ENCODE measurements around the gene ZNG1B. TPM values are rescaled to one million over a fixed set of nuclear protein-coding genes. Genes with fewer than 3 reads are reported as not detected.
"Not testable (repeated sequence)": the region's sequence is repeated elsewhere in the genome, so short reads cannot be mapped to it uniquely, and the experiment has no call there.

ZNG1B gene
- total RNA-seq, 1 donor = 26.4 TPM

DNA sequence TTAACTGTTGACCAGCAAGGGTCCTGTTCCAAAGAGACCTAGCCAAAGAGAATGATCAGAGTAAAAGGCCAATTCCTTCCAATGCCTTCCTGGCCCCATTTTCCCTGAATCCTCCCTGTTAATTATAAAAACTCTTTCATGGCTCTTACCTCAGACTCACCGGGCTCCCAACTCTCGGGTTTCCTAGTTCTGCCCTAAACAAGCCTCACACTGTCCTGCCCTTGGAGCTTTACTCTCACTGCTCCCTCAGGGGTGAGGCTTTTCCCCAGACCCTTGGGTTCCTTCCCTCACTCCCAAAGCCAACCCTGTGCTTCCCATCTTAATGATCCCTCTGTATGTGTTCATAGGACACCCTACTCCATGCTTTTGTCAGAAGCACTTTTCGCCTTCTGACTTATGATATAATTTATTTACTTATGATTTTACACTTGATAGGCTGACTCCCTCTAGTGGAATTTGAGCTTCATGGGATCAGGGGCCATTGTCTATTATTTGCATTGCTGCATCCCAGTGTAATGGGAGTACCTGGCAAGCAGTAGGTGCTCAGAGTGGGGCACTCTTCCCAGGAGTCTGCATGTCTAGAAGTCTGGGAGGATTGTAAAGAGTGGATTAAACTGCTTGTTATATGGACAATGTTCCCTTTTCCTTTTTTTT, 29.9 kb upstream of the ZNG1B start:
- no peaks in the 10 kb centered on the region for H3K36me3 ChIP-seq (ENCODE audit: insufficient read depth, low read length)
- no peaks in the 10 kb centered on the region for H4K20me1 ChIP-seq (ENCODE audit: insufficient read depth, low read length)
- H3K27me3 ChIP-seq (ENCODE audit: insufficient read depth, low read length) = peaks cover 24% of the 10 kb centered on the region
- no peak overlapping the region for H3K4me3 ChIP-seq (ENCODE audit: insufficient read depth, low read length)
- no peaks in the 10 kb centered on the region for H3K9me3 ChIP-seq (ENCODE audit: low read depth, low read length)
- no peaks in the 10 kb centered on the region for H3K79me2 ChIP-seq (ENCODE audit: insufficient read depth, low read length)
- TF ChIP-seq, protein P1, sequence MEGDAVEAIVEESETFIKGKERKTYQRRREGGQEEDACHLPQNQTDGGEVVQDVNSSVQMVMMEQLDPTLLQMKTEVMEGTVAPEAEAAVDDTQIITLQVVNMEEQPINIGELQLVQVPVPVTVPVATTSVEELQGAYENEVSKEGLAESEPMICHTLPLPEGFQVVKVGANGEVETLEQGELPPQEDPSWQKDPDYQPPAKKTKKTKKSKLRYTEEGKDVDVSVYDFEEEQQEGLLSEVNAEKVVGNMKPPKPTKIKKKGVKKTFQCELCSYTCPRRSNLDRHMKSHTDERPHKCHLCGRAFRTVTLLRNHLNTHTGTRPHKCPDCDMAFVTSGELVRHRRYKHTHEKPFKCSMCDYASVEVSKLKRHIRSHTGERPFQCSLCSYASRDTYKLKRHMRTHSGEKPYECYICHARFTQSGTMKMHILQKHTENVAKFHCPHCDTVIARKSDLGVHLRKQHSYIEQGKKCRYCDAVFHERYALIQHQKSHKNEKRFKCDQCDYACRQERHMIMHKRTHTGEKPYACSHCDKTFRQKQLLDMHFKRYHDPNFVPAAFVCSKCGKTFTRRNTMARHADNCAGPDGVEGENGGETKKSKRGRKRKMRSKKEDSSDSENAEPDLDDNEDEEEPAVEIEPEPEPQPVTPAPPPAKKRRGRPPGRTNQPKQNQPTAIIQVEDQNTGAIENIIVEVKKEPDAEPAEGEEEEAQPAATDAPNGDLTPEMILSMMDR (IDR thresholded peaks at IDR 0.05; ENCODE audit: extremely low read depth, low read depth, low read length) = peak; percentile 45
- no peaks in the 10 kb centered on the region for H3K4me1 ChIP-seq (ENCODE audit: insufficient read depth, low read length)
- H2AFZ ChIP-seq (ENCODE audit: low read length) = no peak overlapping the region
- H3K4me2 ChIP-seq (ENCODE audit: insufficient read depth, low read length) = no peak overlapping the region
- no peak overlapping the region for H3K27ac ChIP-seq (ENCODE audit: low read depth, low read length)
- DNase-seq (ENCODE audit: insufficient read length, low spot score, missing footprints) = peak; percentile 34

DNA sequence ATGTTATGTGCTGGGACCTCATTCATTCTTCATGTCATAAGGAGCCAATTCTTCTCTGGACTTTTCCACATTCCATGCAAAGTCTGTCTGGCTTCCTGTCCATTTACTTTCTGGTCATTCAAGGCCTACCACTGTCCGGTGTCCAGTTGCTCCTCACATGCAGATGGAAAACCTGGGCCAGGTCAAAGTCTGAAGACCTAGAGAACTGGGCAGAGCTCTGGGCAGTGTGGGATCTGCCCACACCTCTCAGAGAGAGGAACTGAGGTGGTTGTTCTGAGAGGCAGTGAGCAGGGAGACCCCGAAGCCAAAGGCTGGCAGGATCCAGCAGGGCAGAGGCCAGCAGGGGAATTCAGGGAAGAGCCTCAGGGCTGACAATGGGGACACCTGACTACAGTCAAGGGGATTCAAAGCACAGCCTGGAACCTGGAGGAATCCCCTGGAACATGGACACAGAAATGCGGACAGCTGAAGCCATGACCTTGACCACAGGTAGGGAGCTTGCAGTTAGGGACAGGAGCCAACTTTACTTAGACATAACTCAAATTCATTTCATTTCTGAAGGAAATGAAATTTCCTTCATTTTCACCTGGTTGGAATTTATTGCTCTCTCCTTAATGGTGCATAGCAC, 25.7 kb upstream of the ZNG1B start:
- not testable (repeated sequence) for H3K36me3 ChIP-seq (ENCODE audit: insufficient read depth, low read length); H2AFZ ChIP-seq (ENCODE audit: low read length); DNase-seq (ENCODE audit: insufficient read length, low spot score, missing footprints); H4K20me1 ChIP-seq (ENCODE audit: insufficient read depth, low read length); H3K27me3 ChIP-seq (ENCODE audit: insufficient read depth, low read length); H3K4me3 ChIP-seq (ENCODE audit: insufficient read depth, low read length); H3K9me3 ChIP-seq (ENCODE audit: low read depth, low read length); H3K4me2 ChIP-seq (ENCODE audit: insufficient read depth, low read length); H3K27ac ChIP-seq (ENCODE audit: low read depth, low read length); H3K4me1 ChIP-seq (ENCODE audit: insufficient read depth, low read length); H3K79me2 ChIP-seq (ENCODE audit: insufficient read depth, low read length)

DNA sequence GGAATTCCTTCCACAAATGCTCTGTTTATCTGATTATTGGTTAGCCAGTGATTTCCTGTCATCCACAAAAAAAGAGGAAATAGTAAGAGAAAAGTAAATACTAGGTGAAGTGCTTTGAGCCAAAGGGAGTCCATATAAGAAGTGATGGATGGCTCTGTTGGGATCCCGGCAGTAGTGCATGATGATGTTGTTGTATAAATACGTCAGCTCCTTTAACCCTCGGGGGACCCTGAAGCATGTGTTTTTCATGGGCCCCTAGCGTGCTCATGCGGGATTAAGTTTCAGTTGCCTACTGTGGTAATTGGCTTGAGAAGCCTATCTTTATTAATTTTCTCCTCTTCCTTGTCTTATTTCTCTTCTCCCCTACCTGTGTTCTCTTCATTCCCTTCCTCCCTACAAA, 24.7 kb upstream of the ZNG1B start:
- H4K20me1 ChIP-seq (ENCODE audit: insufficient read depth, low read length); H3K27me3 ChIP-seq (ENCODE audit: insufficient read depth, low read length); H3K79me2 ChIP-seq (ENCODE audit: insufficient read depth, low read length); H2AFZ ChIP-seq (ENCODE audit: low read length); H3K4me1 ChIP-seq (ENCODE audit: insufficient read depth, low read length); H3K4me2 ChIP-seq (ENCODE audit: insufficient read depth, low read length); H3K4me3 ChIP-seq (ENCODE audit: insufficient read depth, low read length); H3K9me3 ChIP-seq (ENCODE audit: low read depth, low read length); DNase-seq (ENCODE audit: insufficient read length, low spot score, missing footprints); H3K36me3 ChIP-seq (ENCODE audit: insufficient read depth, low read length); H3K27ac ChIP-seq (ENCODE audit: low read depth, low read length): not testable (repeated sequence)

DNA sequence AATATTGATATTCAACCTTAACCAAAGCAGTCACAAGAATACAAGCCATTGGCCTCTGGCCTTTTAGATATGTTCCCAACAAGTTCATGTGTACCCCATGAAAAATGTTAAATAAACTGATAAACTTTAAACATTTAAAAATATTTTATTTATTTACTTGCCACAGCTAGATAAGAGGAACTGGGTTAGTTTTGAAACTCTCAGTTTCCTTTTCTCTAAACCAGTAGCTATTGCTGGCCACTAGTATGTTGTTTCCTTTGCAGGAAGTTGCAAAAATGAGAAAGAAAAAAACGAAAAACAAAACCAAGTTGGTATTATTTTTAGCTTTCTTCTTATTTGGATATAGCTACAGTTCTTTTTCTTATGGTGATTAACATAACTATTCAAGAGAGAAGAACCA, 5.7 kb upstream of the ZNG1B start:
- not testable (repeated sequence) for H2AFZ ChIP-seq (ENCODE audit: low read length); H3K27me3 ChIP-seq (ENCODE audit: insufficient read depth, low read length); H3K4me3 ChIP-seq (ENCODE audit: insufficient read depth, low read length); H3K79me2 ChIP-seq (ENCODE audit: insufficient read depth, low read length); DNase-seq (ENCODE audit: insufficient read length, low spot score, missing footprints); H3K4me1 ChIP-seq (ENCODE audit: insufficient read depth, low read length); H3K9me3 ChIP-seq (ENCODE audit: low read depth, low read length); H3K36me3 ChIP-seq (ENCODE audit: insufficient read depth, low read length); H3K4me2 ChIP-seq (ENCODE audit: insufficient read depth, low read length); H4K20me1 ChIP-seq (ENCODE audit: insufficient read depth, low read length); H3K27ac ChIP-seq (ENCODE audit: low read depth, low read length)

DNA sequence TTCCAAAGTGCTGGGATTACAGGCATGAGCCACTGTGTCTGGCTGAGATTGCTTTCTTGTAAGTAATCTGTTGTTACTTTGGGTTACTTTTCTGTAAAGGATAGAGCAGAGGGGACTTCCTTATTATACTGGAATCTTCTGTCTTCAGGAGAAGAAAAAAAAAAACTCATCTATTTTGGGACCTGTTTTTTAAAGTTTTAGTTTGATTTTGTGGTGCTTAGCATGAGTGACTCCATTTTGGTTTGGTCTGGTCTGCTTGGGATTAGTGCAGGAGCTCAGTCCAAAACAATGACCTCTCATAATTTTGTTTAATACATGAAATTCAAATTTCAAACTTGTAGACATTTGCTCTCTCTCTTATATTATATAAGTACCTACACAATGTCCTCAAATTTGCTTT, 4.0 kb upstream of the ZNG1B start:
- not testable (repeated sequence) for H3K36me3 ChIP-seq (ENCODE audit: insufficient read depth, low read length); DNase-seq (ENCODE audit: insufficient read length, low spot score, missing footprints); H3K9me3 ChIP-seq (ENCODE audit: low read depth, low read length)

DNA sequence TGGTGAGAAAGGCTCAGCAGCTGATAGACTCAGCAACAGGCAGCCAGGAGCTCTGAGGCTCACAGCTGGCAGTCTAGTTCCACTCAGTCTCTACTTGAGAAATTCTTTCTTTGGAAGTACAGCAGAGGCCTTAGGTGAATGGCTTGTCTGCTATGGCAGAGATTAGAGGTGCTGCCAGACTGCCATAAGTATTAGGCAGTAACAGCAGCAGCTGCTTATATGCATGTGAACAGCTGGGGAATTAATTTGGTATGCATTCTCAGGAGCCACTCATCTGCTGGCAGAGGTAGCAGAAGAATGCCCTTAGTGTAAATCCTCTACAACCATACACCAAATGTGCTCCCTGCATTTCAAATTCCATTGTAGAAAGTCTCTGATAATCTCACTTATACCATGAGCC, 28.3 kb downstream of the ZNG1B start:
- H4K20me1 ChIP-seq (ENCODE audit: insufficient read depth, low read length); H3K9me3 ChIP-seq (ENCODE audit: low read depth, low read length); H3K36me3 ChIP-seq (ENCODE audit: insufficient read depth, low read length); H2AFZ ChIP-seq (ENCODE audit: low read length); H3K4me2 ChIP-seq (ENCODE audit: insufficient read depth, low read length); H3K4me1 ChIP-seq (ENCODE audit: insufficient read depth, low read length); H3K27ac ChIP-seq (ENCODE audit: low read depth, low read length); H3K4me3 ChIP-seq (ENCODE audit: insufficient read depth, low read length); DNase-seq (ENCODE audit: insufficient read length, low spot score, missing footprints); H3K79me2 ChIP-seq (ENCODE audit: insufficient read depth, low read length); H3K27me3 ChIP-seq (ENCODE audit: insufficient read depth, low read length): not testable (repeated sequence)

More for the DNA sequence above, 4.0 kb upstream of the ZNG1B start:
- H3K4me1 ChIP-seq (ENCODE audit: insufficient read depth, low read length); H3K27ac ChIP-seq (ENCODE audit: low read depth, low read length); H3K4me3 ChIP-seq (ENCODE audit: insufficient read depth, low read length); H3K4me2 ChIP-seq (ENCODE audit: insufficient read depth, low read length); H2AFZ ChIP-seq (ENCODE audit: low read length); H3K79me2 ChIP-seq (ENCODE audit: insufficient read depth, low read length); H3K27me3 ChIP-seq (ENCODE audit: insufficient read depth, low read length); H4K20me1 ChIP-seq (ENCODE audit: insufficient read depth, low read length): not testable (repeated sequence)

DNA sequence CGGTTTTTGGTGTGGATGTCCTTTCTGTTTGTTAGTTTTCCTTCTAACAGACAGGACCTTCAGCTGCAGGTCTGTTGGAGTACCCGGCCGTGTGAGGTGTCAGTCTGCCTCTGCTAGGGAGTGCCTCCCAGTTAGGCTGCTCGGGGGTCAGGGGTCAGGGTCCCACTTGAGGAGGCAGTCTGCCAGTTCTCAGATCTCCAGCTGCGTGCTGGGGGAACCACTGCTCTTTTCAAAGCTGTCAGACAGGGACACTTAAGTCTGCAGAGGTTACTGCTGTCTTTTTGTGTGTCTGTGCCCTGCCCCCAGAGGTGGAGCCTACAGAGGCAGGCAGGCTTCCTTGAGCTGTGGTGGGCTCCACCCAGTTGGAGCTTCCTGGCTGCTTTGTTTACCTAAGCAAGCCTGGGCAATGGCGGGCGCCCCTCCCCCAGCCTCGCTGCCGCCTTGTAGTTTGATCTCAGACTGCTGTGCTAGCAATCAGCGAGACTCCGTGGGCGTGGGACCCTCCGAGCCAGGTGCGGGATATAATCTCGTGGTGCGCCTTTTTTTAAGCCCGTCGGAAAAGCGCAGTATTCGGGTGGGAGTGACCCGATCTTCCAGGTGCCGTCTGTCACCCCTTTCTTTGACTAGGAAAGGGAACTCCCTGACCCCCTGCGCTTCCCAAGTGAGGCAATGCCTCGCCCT, 39.3 kb downstream of the ZNG1B start:
- H3K4me1 ChIP-seq (ENCODE audit: insufficient read depth, low read length); H3K36me3 ChIP-seq (ENCODE audit: insufficient read depth, low read length); H3K27ac ChIP-seq (ENCODE audit: low read depth, low read length); H3K4me3 ChIP-seq (ENCODE audit: insufficient read depth, low read length); H2AFZ ChIP-seq (ENCODE audit: low read length); H3K9me3 ChIP-seq (ENCODE audit: low read depth, low read length); H3K4me2 ChIP-seq (ENCODE audit: insufficient read depth, low read length); H4K20me1 ChIP-seq (ENCODE audit: insufficient read depth, low read length); H3K79me2 ChIP-seq (ENCODE audit: insufficient read depth, low read length); DNase-seq (ENCODE audit: insufficient read length, low spot score, missing footprints); H3K27me3 ChIP-seq (ENCODE audit: insufficient read depth, low read length): not testable (repeated sequence)

DNA sequence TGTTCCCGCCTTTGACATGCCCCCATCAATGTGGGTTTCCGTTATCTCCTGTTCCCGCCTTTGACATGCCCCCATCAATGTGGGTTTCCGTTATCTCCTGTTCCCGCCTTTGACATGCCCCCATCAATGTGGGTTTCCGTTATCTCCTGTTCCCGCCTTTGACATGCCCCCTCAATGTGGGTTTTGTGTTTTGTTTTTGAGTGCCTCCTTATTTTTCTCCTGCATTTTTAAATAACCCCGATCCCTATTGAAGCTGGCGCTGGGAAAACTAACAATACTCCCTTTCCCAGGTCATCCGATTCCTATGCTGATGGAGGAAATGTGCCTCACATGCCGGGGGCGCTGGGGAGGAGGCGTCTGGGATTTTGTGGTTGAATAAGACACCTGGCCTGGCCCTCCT, 59.0 kb downstream of the ZNG1B start:
- not testable (repeated sequence) for H3K79me2 ChIP-seq (ENCODE audit: insufficient read depth, low read length); H3K4me2 ChIP-seq (ENCODE audit: insufficient read depth, low read length); H4K20me1 ChIP-seq (ENCODE audit: insufficient read depth, low read length); H3K9me3 ChIP-seq (ENCODE audit: low read depth, low read length); H3K27me3 ChIP-seq (ENCODE audit: insufficient read depth, low read length); H2AFZ ChIP-seq (ENCODE audit: low read length); H3K4me1 ChIP-seq (ENCODE audit: insufficient read depth, low read length); H3K27ac ChIP-seq (ENCODE audit: low read depth, low read length); H3K4me3 ChIP-seq (ENCODE audit: insufficient read depth, low read length); H3K36me3 ChIP-seq (ENCODE audit: insufficient read depth, low read length)
- peak; percentile 1 for DNase-seq (ENCODE audit: insufficient read length, low spot score, missing footprints)

Data from osteoblast (primary cell).